Measurements from ENCODE around the gene PSMA8.
A peak's percentile ranks its signal among the peaks of the same experiment; 100 is the strongest.
"Not testable (repeated sequence)": the region's sequence is repeated elsewhere in the genome, so short reads cannot be mapped to it uniquely, and the experiment has no call there.

PSMA8 gene

DNA sequence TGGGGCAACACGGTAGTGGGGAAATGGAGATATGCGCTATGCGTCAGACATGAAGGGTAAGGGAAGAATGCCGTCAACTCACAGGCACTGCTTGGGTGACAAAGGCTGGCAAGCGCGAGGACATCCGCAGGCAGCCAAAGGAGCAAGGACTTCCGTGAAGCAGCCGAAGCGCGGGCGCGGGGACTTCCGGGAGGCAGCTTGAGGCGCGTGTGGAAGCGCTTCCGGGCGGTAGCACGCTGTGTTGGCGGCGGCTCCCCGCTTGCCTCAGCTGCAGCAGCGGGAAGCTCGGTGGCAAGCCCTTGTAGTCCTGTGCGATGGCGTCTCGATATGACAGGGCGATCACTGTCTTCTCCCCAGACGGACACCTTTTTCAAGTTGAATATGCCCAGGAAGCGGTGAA is at the start of gene PSMA8:
Gene PSMA8 (plus strand): TSS at position 218 of the 400 bp plus-strand sequence. CDS start 97 bp downstream, at position 315.
- peak; percentile 12 for DNase-seq (ENCODE audit: low read depth)

DNA sequence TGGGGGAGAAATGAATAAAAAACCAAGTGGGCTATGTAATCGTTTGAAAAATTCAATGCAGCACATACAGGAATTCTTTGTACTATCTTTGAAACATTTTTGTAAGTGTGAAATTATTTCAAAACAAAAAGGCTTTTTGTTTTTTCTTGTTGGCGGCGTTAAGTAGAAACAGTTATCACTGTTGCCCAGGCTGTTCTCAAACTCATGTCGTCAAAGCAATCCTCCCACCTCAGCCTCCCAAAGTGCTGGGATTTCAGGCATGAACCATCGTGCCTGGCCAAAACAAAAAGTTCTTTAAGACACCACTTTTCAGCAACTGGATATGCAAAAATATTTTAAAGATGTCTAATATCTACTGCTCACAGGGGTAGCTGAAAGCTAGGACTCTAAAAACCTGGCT is 48.6 kb upstream of the PSMA8 start:
- DNase-seq (ENCODE audit: low read depth), result no peak

DNA sequence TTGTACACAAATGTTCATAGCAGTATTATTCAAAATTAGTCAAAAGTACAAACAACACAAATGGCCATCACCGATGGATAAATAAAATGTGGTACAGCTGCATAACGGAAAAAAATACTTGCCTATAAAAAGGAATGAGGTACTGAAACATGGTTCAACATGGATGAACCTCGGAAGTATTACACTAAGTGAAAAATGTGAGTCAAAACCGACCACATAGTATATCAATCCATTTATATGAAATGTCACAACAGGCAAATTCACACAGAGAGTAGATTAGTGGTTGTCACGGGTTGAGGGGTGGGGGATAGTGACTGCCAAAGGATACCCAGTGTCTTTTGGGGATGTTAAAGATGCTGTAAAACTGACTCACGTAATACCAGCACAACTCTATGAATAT is 46.7 kb upstream of the PSMA8 start:
- no peak for DNase-seq (ENCODE audit: low read depth)

- DNase-seq (ENCODE audit: low read depth), result no peak
Observed at GRCh38 chr18:26088487-26088886, 45.2 kb upstream of the PSMA8 start.

GRCh38 chr18:26089293-26090129 is 44.2 kb upstream of the PSMA8 start:
- DNase-seq (ENCODE audit: low read depth), result no peak

DNA sequence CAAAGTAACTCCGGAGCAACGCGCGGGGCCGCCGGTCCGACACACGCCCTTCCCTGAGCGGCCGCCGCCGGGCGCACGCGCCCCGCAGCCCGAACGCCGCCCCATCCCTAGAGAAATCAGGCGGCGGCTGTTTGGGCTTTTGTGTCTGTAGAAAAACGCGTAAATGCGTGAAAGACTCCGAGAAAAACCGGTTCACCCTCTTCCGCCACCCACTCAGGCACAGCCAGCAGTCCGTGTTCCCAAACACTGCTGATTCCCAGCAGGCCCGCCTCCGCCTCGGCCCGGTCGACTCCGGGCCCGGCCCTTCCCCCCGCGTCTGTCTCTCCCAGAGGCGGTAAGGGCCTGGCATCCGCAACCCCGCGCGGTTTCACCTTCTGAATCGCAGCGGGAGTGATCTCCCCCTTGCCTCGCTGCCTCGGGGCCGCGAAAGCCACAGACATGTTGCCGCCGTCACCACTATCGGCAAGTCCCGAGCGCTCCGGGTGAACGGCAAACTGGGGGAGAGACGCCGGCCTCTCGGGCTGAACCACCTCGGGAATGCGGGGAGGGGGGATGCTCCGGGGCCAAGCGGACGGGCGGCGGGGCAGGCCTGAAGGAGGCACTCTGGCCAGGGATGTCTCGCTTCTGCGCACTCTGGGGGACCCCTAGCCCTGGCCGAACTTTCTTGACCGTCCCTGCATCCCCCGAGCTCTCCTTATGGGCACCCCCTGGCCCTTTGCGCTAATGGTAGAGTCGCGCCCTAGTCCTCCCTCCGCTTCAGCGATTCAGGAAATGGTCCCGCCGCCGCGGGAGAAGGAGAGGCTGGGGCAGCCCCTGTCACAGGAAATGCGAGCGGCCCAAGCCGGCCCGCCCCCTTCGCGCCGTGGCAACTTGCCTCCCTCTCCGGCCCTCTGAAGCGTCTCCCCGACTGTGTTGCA is 43.3 kb upstream of the PSMA8 start, which contains the start of gene SS18:
Gene SS18 (minus strand): TSS at position 484 of the 917 bp plus-strand sequence. CDS start 44 bp downstream, at position 440.
- peak; percentile 75 for DNase-seq (ENCODE audit: low read depth)

GRCh38 chr18:26091047-26091630 is 42.5 kb upstream of the PSMA8 start:
- no peak for DNase-seq (ENCODE audit: low read depth)

GRCh38 chr18:26096852-26097251 is 36.8 kb upstream of the PSMA8 start:
- DNase-seq (ENCODE audit: low read depth), result no peak

GRCh38 chr18:26097563-26097962 is 36.1 kb upstream of the PSMA8 start:
- DNase-seq (ENCODE audit: low read depth), result no peak

DNA sequence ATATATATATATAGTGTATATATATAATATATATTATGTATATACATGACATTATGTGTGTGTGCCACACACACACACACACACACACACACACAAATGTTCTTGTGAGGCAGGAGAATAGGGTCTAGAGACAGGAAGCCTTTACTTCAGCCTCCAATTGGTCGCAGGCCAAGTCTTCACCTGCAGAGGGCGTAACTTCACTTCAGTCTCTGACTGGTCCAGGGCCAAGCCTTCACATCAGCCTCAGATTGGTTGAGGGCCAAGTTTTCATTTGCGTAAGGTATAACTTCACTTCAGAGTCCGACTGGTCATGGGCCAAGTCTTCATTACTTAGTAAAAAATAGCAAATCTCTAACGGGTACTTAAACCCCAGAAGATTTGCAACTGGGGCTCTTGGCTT is 30.1 kb upstream of the PSMA8 start:
- DNase-seq (ENCODE audit: low read depth), result no peak

DNA sequence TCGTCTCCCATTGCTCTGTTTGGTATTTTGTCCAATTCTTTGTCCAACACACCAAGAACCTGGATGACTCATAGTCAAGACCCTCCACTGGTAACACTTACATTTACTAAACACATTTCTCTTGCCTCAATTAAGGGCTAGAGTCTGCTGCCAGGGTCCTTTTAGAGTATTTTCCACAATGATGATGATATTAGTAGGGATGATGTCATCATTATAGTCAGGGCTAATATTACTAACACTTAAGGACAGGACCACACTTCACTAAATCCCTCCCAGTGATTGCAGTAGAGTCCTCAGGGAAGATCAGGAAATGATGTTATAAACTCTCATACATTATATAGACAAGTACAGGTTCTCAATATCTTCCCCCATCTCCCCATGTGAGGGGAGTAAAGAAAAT is 29.6 kb upstream of the PSMA8 start:
- no peak for DNase-seq (ENCODE audit: low read depth)

DNA sequence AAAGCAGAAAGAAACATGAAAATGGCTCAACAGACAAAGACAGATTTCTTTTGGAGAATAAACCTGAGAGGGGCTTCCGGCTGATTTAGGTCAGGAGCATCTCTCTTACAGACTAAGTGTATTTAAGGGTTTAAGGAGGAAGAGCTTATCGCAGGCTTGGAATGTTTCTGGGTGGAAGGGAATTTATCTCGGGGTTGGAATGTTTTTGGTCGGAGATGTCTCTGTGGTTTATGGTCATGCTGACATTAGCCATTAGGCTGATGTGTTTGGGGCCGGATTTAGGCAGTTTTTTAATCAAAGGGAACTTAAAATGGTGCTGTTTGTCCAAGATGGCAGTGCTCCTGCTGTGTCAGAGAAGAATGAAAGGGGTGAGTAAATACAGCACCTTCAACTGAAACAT is 14.4 kb upstream of the PSMA8 start:
- DNase-seq (ENCODE audit: low read depth), result no peak

DNA sequence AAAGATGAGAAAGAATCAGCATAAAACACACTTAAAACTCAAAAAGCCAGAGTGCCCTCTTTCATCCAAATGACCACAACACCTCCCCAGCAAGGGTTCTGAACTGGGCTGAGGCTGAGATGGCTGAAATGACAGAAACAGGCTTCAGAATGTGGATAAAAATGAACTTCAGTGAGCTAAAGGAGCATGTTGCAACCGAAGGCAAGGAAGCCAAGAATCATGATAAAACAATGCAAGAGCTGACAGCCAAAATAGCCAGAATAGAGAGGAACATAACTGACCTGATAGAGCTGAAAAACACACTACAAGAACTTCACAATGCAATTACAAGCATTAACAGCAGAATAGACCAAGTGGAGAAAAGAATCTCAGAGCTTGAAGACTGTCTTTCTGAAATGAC is 12.2 kb upstream of the PSMA8 start:
- DNase-seq (ENCODE audit: low read depth), result no peak

DNA sequence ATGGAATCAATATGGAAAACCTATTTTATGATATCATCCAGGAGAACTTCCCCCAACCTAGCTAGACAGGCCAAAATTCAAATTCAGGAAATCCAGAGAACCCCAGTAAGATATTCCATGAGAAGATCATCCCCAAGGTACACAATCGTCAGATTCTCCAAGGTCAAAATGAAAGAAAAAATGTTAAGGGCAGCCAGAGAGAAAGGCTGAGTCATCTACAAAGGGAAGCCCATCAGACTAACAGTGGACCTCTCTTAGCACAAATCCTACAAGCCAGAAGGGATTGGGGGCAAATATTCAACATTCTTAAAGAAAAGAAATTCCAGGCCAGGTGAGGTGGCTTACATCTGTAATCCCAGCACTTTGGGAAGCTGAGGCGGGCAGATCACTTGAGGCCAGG is 11.7 kb upstream of the PSMA8 start:
- DNase-seq (ENCODE audit: low read depth), result not testable (repeated sequence)

GRCh38 chr18:26127786-26128185 is 5.9 kb upstream of the PSMA8 start:
- no peak for DNase-seq (ENCODE audit: low read depth)

DNA sequence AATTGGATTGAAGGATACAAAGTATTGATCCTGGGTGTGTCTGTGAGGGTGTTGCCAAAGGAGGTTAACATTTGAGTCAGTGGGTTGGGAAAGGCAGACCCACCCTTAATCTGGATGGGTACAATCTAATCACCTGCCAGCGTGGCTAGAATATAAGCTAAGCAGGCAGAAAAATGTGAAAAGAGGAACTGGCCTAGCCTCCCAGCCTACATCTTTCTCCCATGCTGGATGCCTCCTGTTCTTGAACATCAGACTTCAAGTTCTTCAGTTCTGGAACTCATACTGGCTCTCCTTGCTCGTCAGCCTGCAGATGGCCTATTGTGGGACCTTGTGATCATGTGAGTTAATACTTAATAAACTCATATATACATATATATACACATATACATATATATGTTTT is 5.5 kb upstream of the PSMA8 start:
- not testable (repeated sequence) for DNase-seq (ENCODE audit: low read depth)

DNA sequence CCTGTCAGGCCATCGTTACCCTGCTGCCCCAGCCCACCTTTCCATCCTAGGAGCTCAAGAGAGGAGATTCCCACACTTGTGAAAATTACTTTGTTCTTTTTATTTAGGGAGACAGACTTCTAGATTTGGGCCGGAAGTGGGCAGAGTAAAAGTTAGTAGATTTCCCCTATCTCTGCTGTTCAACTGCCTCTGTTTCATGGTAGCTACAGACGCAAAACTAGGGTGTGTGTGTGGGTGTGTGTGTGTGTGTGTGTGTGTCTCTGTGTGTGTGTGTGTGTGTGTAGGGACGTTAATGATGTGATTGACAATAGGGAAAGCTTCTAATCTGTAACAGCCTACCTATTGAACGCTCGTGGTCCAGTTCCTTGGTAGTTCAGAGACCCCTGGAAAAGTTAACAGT is 438 bp downstream of the PSMA8 start:
- DNase-seq (ENCODE audit: low read depth), result no peak

- DNase-seq (ENCODE audit: low read depth), result no peak
Observed at GRCh38 chr18:26135548-26135947, 1.9 kb downstream of the PSMA8 start.

GRCh38 chr18:26157326-26157725 is 23.7 kb downstream of the PSMA8 start:
- DNase-seq (ENCODE audit: low read depth), result no peak

GRCh38 chr18:26159353-26159752 is 25.7 kb downstream of the PSMA8 start:
- DNase-seq (ENCODE audit: low read depth), result no peak

- no peak for DNase-seq (ENCODE audit: low read depth)
Observed at GRCh38 chr18:26164571-26164970, 30.9 kb downstream of the PSMA8 start.

DNA sequence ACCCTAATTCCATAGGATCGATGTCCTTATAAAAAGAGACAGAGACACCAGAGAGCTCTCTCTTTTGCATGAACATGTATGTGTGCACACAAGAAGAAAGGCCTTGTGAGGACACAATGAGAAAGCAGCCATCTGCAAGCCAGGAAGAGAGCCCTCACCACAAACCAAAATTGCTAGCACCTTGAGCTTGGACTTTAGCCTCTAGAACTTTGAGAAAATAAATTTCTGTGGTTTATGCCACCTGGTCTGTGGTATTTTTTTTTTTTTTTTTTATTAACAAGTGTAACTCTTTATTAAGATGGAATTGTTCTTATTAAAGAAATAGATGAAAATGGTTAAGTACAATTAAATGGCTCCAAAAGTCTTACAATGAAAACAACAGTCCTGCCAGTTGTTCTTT is 33.9 kb downstream of the PSMA8 start:
- not testable (repeated sequence) for DNase-seq (ENCODE audit: low read depth)

DNA sequence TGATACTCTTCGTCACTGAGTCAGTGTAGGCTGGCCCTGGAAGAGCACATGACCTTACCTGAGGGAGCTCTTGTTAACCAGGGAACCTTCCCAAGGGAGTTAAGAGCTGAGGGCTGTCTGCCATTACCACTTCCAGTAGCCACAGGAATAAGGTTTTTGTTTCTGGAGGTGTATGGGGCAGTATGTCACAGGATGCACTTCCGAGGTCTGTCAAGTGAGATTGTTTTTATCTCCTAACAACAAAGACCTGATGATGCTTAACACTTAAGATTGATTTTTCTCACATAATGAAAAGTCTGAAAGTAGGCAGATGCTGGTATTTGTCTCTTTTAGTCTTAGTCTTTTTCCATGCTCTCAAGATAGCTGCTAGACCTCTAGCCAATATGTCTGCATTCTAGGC is 41.8 kb downstream of the PSMA8 start:
- DNase-seq (ENCODE audit: low read depth), result no peak

Measured in stimulated activated CD8-positive, alpha-beta memory T cell treated with anti-CD3 and anti-CD28 coated beads, Interleukin-15, amount 100 ng/mL, for 1 hour (primary cell).